ENCODE results near the gene CAPN5.

DNA sequence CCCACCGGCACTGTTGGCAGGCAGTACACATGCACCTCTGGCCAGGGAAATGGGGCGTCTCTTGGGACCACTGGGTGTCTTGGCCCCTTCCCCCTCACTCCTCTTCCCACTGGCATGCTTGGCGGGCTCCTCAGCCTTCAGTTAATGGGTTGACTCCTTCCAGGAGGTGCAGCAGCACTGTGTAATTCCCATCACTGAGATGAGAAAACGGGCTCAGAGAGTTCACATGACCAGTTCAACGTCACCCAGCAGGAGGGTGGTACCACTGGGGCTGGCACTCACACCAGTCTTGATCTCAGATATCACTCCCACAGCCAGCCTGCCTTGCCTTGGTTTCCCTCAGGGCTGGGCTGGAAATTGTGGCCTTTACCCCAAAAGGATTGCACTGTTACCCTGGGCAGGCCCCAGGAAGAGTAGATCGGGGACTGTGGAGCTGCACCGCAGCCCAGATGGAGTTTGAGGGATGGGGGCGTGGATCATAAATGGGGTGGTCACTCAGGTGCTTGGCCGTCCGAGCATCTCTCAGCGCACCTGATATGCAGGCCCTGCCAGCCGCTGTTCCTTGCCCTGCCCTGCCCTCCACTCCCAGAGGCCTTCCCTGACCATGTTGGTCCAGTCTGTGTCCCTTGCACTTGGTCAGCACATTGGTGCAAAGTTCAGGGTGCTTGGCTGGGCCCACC lies 16.9 kb downstream of the CAPN5 start:
- TF ChIP-seq, protein P1, sequence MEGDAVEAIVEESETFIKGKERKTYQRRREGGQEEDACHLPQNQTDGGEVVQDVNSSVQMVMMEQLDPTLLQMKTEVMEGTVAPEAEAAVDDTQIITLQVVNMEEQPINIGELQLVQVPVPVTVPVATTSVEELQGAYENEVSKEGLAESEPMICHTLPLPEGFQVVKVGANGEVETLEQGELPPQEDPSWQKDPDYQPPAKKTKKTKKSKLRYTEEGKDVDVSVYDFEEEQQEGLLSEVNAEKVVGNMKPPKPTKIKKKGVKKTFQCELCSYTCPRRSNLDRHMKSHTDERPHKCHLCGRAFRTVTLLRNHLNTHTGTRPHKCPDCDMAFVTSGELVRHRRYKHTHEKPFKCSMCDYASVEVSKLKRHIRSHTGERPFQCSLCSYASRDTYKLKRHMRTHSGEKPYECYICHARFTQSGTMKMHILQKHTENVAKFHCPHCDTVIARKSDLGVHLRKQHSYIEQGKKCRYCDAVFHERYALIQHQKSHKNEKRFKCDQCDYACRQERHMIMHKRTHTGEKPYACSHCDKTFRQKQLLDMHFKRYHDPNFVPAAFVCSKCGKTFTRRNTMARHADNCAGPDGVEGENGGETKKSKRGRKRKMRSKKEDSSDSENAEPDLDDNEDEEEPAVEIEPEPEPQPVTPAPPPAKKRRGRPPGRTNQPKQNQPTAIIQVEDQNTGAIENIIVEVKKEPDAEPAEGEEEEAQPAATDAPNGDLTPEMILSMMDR (IDR thresholded peaks at IDR 0.05), result no peak
- no peak for TF ChIP-seq POLR2A (IDR thresholded peaks at IDR 0.05)
